ENCODE data around the gene RBM20.

DNA sequence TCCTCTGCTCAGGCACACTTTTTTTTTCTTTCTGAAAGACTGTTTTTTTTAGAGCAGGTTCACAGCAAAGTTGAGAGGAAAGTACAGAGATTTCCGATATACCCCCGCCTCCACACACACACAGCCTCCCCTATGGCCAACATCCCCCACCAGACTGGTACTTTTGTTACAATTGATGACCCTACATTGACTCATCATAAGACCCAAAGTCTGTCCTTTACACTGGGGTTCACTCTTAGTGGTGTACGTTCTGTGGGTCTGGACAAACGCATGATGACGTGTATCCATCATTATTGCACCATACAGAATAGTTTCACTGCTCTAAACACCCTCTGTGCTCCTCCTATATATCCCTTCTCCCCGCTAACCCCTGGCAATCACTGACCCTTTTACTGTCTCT, 107.7 kb downstream of the RBM20 start:
- TF ChIP-seq DPF2 (IDR thresholded peaks at IDR 0.05) (no peak), CEBPB (IDR thresholded peaks at IDR 0.05; ENCODE audit: borderline replicate concordance in 1 of 2, low read depth in 2 of 2, low read length in 2 of 2) (no peak; a peak in 1 of 4 replicates), CBFB (IDR thresholded peaks at IDR 0.05; ENCODE audit: low read depth) (no peak), MTA3 (IDR thresholded peaks at IDR 0.05; ENCODE audit: borderline replicate concordance, low read length) (no peak), MXI1 (IDR thresholded peaks at IDR 0.05; ENCODE audit: low read depth, low read length) (no peak), ASH2L (IDR thresholded peaks at IDR 0.05; ENCODE audit: borderline replicate concordance, low read depth) (no peak), ZNF274 (IDR thresholded peaks at IDR 0.05; ENCODE audit: insufficient read depth, insufficient read length) (no peak), EZH2 (IDR thresholded peaks at IDR 0.05; ENCODE audit: borderline replicate concordance, control insufficient read depth, low read depth, low read length) (no peak)
- TF ChIP-seq, protein P1, sequence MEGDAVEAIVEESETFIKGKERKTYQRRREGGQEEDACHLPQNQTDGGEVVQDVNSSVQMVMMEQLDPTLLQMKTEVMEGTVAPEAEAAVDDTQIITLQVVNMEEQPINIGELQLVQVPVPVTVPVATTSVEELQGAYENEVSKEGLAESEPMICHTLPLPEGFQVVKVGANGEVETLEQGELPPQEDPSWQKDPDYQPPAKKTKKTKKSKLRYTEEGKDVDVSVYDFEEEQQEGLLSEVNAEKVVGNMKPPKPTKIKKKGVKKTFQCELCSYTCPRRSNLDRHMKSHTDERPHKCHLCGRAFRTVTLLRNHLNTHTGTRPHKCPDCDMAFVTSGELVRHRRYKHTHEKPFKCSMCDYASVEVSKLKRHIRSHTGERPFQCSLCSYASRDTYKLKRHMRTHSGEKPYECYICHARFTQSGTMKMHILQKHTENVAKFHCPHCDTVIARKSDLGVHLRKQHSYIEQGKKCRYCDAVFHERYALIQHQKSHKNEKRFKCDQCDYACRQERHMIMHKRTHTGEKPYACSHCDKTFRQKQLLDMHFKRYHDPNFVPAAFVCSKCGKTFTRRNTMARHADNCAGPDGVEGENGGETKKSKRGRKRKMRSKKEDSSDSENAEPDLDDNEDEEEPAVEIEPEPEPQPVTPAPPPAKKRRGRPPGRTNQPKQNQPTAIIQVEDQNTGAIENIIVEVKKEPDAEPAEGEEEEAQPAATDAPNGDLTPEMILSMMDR (IDR thresholded peaks at IDR 0.05 in 2 of 3, conservative IDR thresholded peaks at IDR 0.05 in 1 of 3; ENCODE audit: control insufficient read depth in 2 of 3, extremely low read depth in 1 of 3, insufficient read depth in 1 of 3, low read depth in 3 of 3, low read length in 3 of 3), result no peak

Data from GM12878 (cell line).